ENCODE measurements around the gene TNRC6A. TPM values are rescaled to one million over a fixed set of nuclear protein-coding genes. Genes with fewer than 3 reads are reported as not detected.

The TNRC6A gene
- total and polyA plus RNA-seq, 2 experiments from 2014 or later, result 93.1 to 124 TPM

GRCh38 chr16:24861461-24861860, 132.0 kb downstream of the TNRC6A start (continued):
- TF ChIP-seq ZNF462 (CRISPR knock-in tag; IDR thresholded peaks at IDR 0.05) (no peak), ETS1 (IDR thresholded peaks at IDR 0.05) (no peak), EZH2phosphoT487 (IDR thresholded peaks at IDR 0.05; ENCODE audit: unreplicated experiment) (no peak), POLR2AphosphoS5 (IDR thresholded peaks at IDR 0.05; ENCODE audit: low read depth) (no peak), JUNB (IDR thresholded peaks at IDR 0.05; ENCODE audit: unreplicated experiment) (no peak)

- Histone ChIP-seq H3K9me2 (ENCODE audit: insufficient read depth) (no peaks in the 10 kb centered on the region), H3K27me3 (ENCODE audit: insufficient read depth) (no peaks in the 10 kb centered on the region), H4K20me1 (replicated peaks; ENCODE audit: insufficient read depth) (no peaks in the 10 kb centered on the region; the same call in 1 of the 2 replicates), H3K79me2 (replicated peaks; ENCODE audit: insufficient read depth) (no peaks in the 10 kb centered on the region), H3K36me3 (ENCODE audit: insufficient read depth) (no peaks in the 10 kb centered on the region), H3K4me1 (ENCODE audit: insufficient read depth) (no peaks in the 10 kb centered on the region), H3F3A (replicated peaks; ENCODE audit: low read depth) (no peaks in the 10 kb centered on the region), H3K4me3 (no peak overlapping the region), H2AFZ (peak overlapping the region; percentile 11; the same call in 1 of the 2 replicates), H3K4me2 (no peak overlapping the region), H3K27ac (ENCODE audit: low read depth) (no peak overlapping the region)
- Mint-ChIP-seq H3K27ac (no peak overlapping the region), H3K36me3 (ENCODE audit: low read depth) (no peaks in the 10 kb centered on the region), H3K4me1 (no peaks in the 10 kb centered on the region), H3K27me3 (ENCODE audit: insufficient read depth, low read depth, poor library complexity) (peaks cover 2% of the 10 kb centered on the region), H3K9me3 (peaks cover 7% of the 10 kb centered on the region; the same call in 2 of the 3 replicates), H3K4me3 (no peak overlapping the region)
- DNase-seq (ENCODE audit: low spot score) (no peak), ATAC-seq (no peak)
- TF ChIP-seq REST (IDR thresholded peaks at IDR 0.05; ENCODE audit: unreplicated experiment) (no peak), EZH2phosphoT487 (IDR thresholded peaks at IDR 0.05; ENCODE audit: unreplicated experiment) (no peak), POLR2AphosphoS5 (IDR thresholded peaks at IDR 0.05; ENCODE audit: low read depth) (no peak)
Observed at GRCh38 chr16:24863582-24864437, 134.4 kb downstream of the TNRC6A start.
